ENCODE results near the gene LUZP2. TPM values are rescaled to one million over a fixed set of nuclear protein-coding genes. Genes with fewer than 3 reads are reported as not detected.

The LUZP2 gene
- total RNA-seq, 6 donors from 2014 or later: 0.20 to 0.46 (median 0.23) TPM; not detected in 3

DNA sequence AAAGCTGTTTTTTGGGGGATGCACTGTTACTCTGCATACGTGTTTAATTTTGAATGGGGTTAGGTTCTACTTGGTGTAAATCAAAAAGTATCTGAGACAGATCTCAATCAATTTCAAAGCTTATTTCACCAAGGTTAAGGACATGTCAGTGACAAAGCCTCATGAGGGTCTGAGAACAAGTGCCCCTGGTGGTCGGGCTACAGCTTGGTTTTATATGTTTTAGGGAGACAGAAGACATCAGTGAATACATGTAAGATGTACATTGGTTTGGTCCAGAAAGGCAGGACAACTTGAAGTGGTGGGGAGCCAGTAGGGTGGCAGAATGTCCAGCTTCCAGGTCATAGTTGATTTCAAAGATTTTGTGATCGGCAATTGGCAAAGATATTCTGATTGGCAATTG, 262.9 kb downstream of the LUZP2 start:
- H3K27ac ChIP-seq: no peak overlapping the region
- no peaks in the 10 kb centered on the region for H3K36me3 ChIP-seq
- no peak for DNase-seq
- TF ChIP-seq POLR2AphosphoS5 (IDR thresholded peaks at IDR 0.05) (no peak), EP300 (IDR thresholded peaks at IDR 0.05) (no peak), POLR2A (IDR thresholded peaks at IDR 0.05) (no peak)
- TF ChIP-seq, protein P1, sequence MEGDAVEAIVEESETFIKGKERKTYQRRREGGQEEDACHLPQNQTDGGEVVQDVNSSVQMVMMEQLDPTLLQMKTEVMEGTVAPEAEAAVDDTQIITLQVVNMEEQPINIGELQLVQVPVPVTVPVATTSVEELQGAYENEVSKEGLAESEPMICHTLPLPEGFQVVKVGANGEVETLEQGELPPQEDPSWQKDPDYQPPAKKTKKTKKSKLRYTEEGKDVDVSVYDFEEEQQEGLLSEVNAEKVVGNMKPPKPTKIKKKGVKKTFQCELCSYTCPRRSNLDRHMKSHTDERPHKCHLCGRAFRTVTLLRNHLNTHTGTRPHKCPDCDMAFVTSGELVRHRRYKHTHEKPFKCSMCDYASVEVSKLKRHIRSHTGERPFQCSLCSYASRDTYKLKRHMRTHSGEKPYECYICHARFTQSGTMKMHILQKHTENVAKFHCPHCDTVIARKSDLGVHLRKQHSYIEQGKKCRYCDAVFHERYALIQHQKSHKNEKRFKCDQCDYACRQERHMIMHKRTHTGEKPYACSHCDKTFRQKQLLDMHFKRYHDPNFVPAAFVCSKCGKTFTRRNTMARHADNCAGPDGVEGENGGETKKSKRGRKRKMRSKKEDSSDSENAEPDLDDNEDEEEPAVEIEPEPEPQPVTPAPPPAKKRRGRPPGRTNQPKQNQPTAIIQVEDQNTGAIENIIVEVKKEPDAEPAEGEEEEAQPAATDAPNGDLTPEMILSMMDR (IDR thresholded peaks at IDR 0.05): no peak
- H3K4me1 ChIP-seq: no peaks in the 10 kb centered on the region
- no peak for ATAC-seq (ENCODE audit: low FRiP score in 2 of 2)
- no peak overlapping the region for H3K4me3 ChIP-seq
- H3K9me3 ChIP-seq: no peaks in the 10 kb centered on the region
- H3K27me3 ChIP-seq: no peaks in the 10 kb centered on the region
- WGBS, 2 donors: 89 to 92% methylated on average over 3 of the region's 3 CpGs

DNA sequence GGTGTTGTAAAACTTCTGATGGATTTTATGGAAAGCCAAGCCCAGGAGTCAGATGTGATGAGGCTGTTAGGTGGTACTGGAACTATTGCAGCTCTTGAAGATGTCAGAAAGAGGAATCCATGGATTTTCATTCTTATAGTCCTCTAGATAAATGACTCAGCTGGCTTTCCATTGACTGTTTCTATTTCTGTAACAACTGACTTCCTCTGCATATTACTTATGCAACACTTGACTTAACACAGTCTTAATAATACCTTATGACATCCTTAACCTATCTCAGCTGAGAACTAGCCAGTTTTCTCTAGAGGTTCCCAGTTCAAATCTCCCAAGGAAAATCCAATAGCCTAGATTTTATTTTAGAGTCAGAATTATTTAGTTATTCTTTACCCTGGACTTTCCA, 263.8 kb downstream of the LUZP2 start:
- DNase-seq (no peak), ATAC-seq (ENCODE audit: low FRiP score in 2 of 2) (no peak)
- H3K9me3 ChIP-seq: no peaks in the 10 kb centered on the region
- no peaks in the 10 kb centered on the region for H3K4me1 ChIP-seq
- no peak overlapping the region for H3K4me3 ChIP-seq
- H3K27me3 ChIP-seq: no peaks in the 10 kb centered on the region
- H3K27ac ChIP-seq: no peak overlapping the region
- H3K36me3 ChIP-seq: no peaks in the 10 kb centered on the region
- no peak for TF ChIP-seq POLR2A (IDR thresholded peaks at IDR 0.05)
- TF ChIP-seq POLR2AphosphoS5 (IDR thresholded peaks at IDR 0.05): no peak
- no peak for TF ChIP-seq EP300 (IDR thresholded peaks at IDR 0.05)
- TF ChIP-seq, protein P1 (IDR thresholded peaks at IDR 0.05): no peak

DNA sequence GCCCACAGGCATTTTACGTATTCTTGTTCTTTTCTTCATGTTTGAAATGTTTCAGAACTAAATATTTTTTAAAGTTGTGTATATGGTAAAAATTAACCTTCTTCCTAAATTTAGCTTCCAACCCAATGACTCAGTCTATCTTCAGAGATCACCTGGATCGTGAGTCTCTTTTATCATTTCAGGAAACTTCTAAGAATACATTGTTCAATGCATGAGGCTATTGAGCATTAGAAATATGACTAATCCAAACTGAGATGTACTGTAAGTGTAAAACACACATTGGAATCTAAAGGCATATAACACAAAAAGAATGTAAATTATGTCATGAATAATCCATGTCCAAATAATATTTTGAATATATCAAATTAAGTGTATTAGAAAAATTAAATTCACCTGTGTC, 265.2 kb downstream of the LUZP2 start:
- no peak for TF ChIP-seq POLR2AphosphoS5 (IDR thresholded peaks at IDR 0.05)
- TF ChIP-seq, protein P1 (IDR thresholded peaks at IDR 0.05): no peak
- no peak for TF ChIP-seq POLR2A (IDR thresholded peaks at IDR 0.05)
- TF ChIP-seq EP300 (IDR thresholded peaks at IDR 0.05): no peak
- Histone ChIP-seq H3K9me3 (no peaks in the 10 kb centered on the region), H3K36me3 (no peaks in the 10 kb centered on the region), H3K27me3 (no peaks in the 10 kb centered on the region), H3K4me3 (no peak overlapping the region), H3K4me1 (no peaks in the 10 kb centered on the region), H3K27ac (no peak overlapping the region)
- DNase-seq: no peak
- WGBS, 2 donors: 80 to 90% methylated on average over 2 of the region's 2 CpGs
- no peak for ATAC-seq (ENCODE audit: low FRiP score in 2 of 2)

DNA sequence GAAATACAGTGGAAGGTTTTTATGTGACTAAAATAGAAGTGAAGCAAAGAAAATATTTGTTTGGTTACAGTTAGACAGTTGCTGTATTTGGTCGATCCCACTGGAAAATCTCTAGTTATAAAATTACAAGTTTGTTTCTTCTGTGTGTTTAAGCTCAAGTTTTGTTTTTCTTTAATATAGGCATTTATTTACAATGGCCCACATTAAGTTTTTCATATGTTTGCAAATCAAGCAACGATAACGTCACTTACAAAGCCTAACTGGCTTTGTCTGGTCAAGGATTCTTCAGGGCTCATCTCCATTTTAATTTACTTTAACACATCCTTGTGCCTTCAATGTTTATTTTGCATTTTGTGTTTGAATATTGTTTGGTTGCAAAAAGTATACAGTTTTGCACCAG, 270.6 kb downstream of the LUZP2 start:
- Histone ChIP-seq H3K36me3 (no peaks in the 10 kb centered on the region), H3K27ac (no peak overlapping the region), H3K9me3 (no peaks in the 10 kb centered on the region), H3K27me3 (no peaks in the 10 kb centered on the region), H3K4me3 (no peak overlapping the region), H3K4me1 (no peaks in the 10 kb centered on the region)
- ATAC-seq (ENCODE audit: low FRiP score in 2 of 2) (no peak), DNase-seq (no peak)
- TF ChIP-seq, protein P1 (IDR thresholded peaks at IDR 0.05): no peak
- TF ChIP-seq POLR2A (IDR thresholded peaks at IDR 0.05) (no peak), POLR2AphosphoS5 (IDR thresholded peaks at IDR 0.05) (no peak), EP300 (IDR thresholded peaks at IDR 0.05) (no peak)
- 84 to 91% methylated on average over 3 of the region's 3 CpGs for WGBS, 2 donors

DNA sequence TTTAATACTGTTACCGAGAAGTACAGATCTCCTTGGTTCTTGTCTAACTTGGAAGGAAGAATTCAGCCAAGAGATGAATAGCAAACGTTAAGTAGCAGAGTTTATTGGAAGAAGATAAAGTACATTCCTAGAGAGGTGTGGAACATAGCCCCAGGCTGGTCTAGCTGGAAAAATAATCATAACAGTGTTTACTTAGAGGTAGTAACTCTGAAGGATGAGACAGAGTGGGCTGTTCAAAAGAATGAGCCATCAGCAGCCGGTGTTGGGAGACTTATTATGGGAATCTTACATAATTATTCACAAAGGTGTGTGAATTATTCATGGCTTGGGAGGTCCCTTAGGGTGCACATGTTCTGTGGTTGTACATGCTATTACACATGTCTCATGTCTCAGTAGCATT, 276.5 kb downstream of the LUZP2 start:
- Histone ChIP-seq H3K4me3 (no peak overlapping the region), H3K9me3 (no peaks in the 10 kb centered on the region), H3K36me3 (no peaks in the 10 kb centered on the region), H3K27ac (no peak overlapping the region), H3K27me3 (no peaks in the 10 kb centered on the region), H3K4me1 (no peaks in the 10 kb centered on the region)
- ATAC-seq (ENCODE audit: low FRiP score in 2 of 2) (no peak), DNase-seq (no peak)
- TF ChIP-seq POLR2AphosphoS5 (IDR thresholded peaks at IDR 0.05) (no peak), EP300 (IDR thresholded peaks at IDR 0.05) (no peak), POLR2A (IDR thresholded peaks at IDR 0.05) (no peak)
- TF ChIP-seq, protein P1 (IDR thresholded peaks at IDR 0.05): no peak
- 80 to 82% methylated on average over 3 of the region's 3 CpGs for WGBS, 2 donors
